GM23338 (cell line): ENCODE results near the gene CFAP251. TPM values are rescaled to one million over a fixed set of nuclear protein-coding genes. Genes with fewer than 3 reads are reported as not detected.
A peak's percentile ranks its signal among the peaks of the same experiment; 100 is the strongest.

ENCODE experiments used
- ATAC-seq: fragments of 200-7000 bp; cut with Tn5 transposase; 3 replicates; pipeline ENCODE4 v1.9.1; 2020
- DNase-seq: peaks from one replicate; pipeline ENCODE4 v3.0.0-alpha.2; 2015; ENCODE audit warnings: low spot score
- H2AFZ ChIP-seq: fragments of 200-600 bp; sonication (generic); 2 replicates; pipeline ENCODE4 v1.8.0; 2016; ENCODE audit warnings: antibody characterized with exemption, mild to moderate bottlenecking, moderate library complexity
- H3F3A ChIP-seq: fragments of 200-600 bp; sonication (generic); replicated peaks from 2 replicates; pipeline ENCODE4 v1.8.0; 2017; ENCODE audit warnings: antibody characterized with exemption, mixed run types, low read depth
- H3K27ac ChIP-seq: fragments of 200-600 bp; sonication (generic); 2 replicates; pipeline ENCODE4 v1.6.1; 2016; ENCODE audit warnings: low read depth
- H3K27me3 ChIP-seq: fragments of 200-600 bp; sonication (generic); 2 replicates; pipeline ENCODE4 v1.8.0; 2016; ENCODE audit warnings: mild to moderate bottlenecking, mixed run types, moderate library complexity; ENCODE audit not compliant: insufficient read depth
- H3K36me3 ChIP-seq: fragments of 200-600 bp; sonication (generic); 2 replicates; pipeline ENCODE4 v1.8.0; 2016; ENCODE audit warnings: mild to moderate bottlenecking; ENCODE audit not compliant: insufficient read depth
- H3K4me1 ChIP-seq: fragments of 200-600 bp; sonication (generic); 2 replicates; pipeline ENCODE4 v1.8.0; 2016; ENCODE audit warnings: mild to moderate bottlenecking, moderate library complexity; ENCODE audit not compliant: insufficient read depth
- H3K4me2 ChIP-seq: fragments of 200-600 bp; sonication (generic); 2 replicates; pipeline ENCODE4 v1.7.1; 2017; ENCODE audit warnings: mixed run types
- H3K4me3 ChIP-seq: fragments of 200-600 bp; sonication (generic); 2 replicates; pipeline ENCODE4 v1.6.1; 2016; ENCODE audit warnings: mixed run types
- H3K79me2 ChIP-seq: fragments of 200-600 bp; sonication (generic); replicated peaks from 2 replicates; pipeline ENCODE4 v1.8.0; 2017; ENCODE audit warnings: mild to moderate bottlenecking; ENCODE audit not compliant: insufficient read depth
- H3K9me2 ChIP-seq: fragments of 200-600 bp; sonication (generic); 2 replicates; pipeline ENCODE4 v1.8.0; 2017; ENCODE audit not compliant: insufficient read depth
- H4K20me1 ChIP-seq: fragments of 200-600 bp; sonication (generic); replicated peaks from 2 replicates; pipeline ENCODE4 v1.8.0; 2017; ENCODE audit warnings: mild to moderate bottlenecking; ENCODE audit not compliant: insufficient read depth
- H3K27ac Mint-ChIP-seq: 2 replicates; pipeline ENCODE4 v1.8.0; 2020; ENCODE audit warnings: inconsistent platforms, mild to moderate bottlenecking, moderate library complexity, mixed read lengths
- H3K27me3 Mint-ChIP-seq: 3 replicates; pipeline ENCODE4 v1.8.0; 2022; ENCODE audit warnings: low read depth, mild to moderate bottlenecking, moderate library complexity, mixed read lengths, inconsistent platforms; ENCODE audit not compliant: insufficient read depth, poor library complexity
- H3K36me3 Mint-ChIP-seq: 3 replicates; pipeline ENCODE4 v1.8.0; 2021; ENCODE audit warnings: low read depth, mild to moderate bottlenecking, inconsistent platforms, moderate library complexity, mixed read lengths
- H3K4me1 Mint-ChIP-seq: 3 replicates; pipeline ENCODE4 v1.8.0; 2020; ENCODE audit warnings: mild to moderate bottlenecking, inconsistent platforms, mixed read lengths
- H3K4me3 Mint-ChIP-seq: 3 replicates; pipeline ENCODE4 v1.8.0; 2021; ENCODE audit warnings: moderate library complexity, mild to moderate bottlenecking, inconsistent platforms, mixed read lengths
- H3K9me3 Mint-ChIP-seq: 3 replicates; pipeline ENCODE4 v1.8.0; 2020; ENCODE audit warnings: moderate library complexity, mild to moderate bottlenecking, inconsistent platforms, mixed read lengths
- CREB1 ChIP-seq: fragments of 250-450 bp; sonication (Bioruptor Pico); IDR thresholded peaks from 2 replicates; pipeline ENCODE4 v1.5.0; 2020; ENCODE audit warnings: low read depth, mild to moderate bottlenecking, moderate library complexity
- CTCF ChIP-seq, 2 experiments: fragments of 200-600 bp in 1 of 2; sonication (generic) in 1 of 2; conservative IDR thresholded peaks; 2 replicates each; pipeline versions ENCODE4 v1.5.1 to v1.6.1; 2016 to 2017; ENCODE audit warnings: antibody characterized with exemption in 2 of 2, low read depth in 2 of 2, mild to moderate bottlenecking in 2 of 2, moderate library complexity in 1 of 2
- JUNB ChIP-seq: IDR thresholded peaks from one replicate; pipeline ENCODE4 v1.6.1; 2016; ENCODE audit warnings: antibody characterized with exemption; ENCODE audit not compliant: unreplicated experiment
- POLR2AphosphoS5 ChIP-seq: IDR thresholded peaks from 2 replicates; pipeline ENCODE4 v1.6.1; 2016; ENCODE audit warnings: antibody characterized with exemption, low read depth
- REST ChIP-seq: IDR thresholded peaks from one replicate; pipeline ENCODE4 v1.6.1; 2018; ENCODE audit warnings: antibody characterized with exemption; ENCODE audit not compliant: unreplicated experiment
- STAT1 ChIP-seq: IDR thresholded peaks from one replicate; pipeline ENCODE4 v1.6.1; 2016; ENCODE audit warnings: antibody characterized with exemption; ENCODE audit not compliant: unreplicated experiment
- ZNF114 ChIP-seq: fragments of 250-450 bp; sonication (Bioruptor Pico); IDR thresholded peaks from 2 replicates; pipeline ENCODE4 v1.5.0; 2020; ENCODE audit warnings: mild to moderate bottlenecking, moderate library complexity
- ZNF331 ChIP-seq: fragments of 250-450 bp; sonication (Bioruptor Pico); IDR thresholded peaks from 2 replicates; pipeline ENCODE4 v1.5.0; 2020; ENCODE audit warnings: low read depth, mild to moderate bottlenecking, moderate library complexity
- polyA plus RNA-seq: library from polyadenylated mRNA; unstranded; fragments of >200 nt; fragmentation: Nextera tagmentation; extraction: Ambion mirVana; gene quantifications from 2 replicates; pipeline ENCODE4 v1.2.1, GENCODE V29; 2016
- total RNA-seq: library from RNA; depleted of rRNA; stranded (reverse); fragments of >200 nt; shearing (Covaris generic); gene quantifications from 2 replicates; pipeline ENCODE4 v1.2.3, GENCODE V29; 2014
- TF ChIP-seq, protein P1 (sequence below): fragments of 250-450 bp; sonication (Bioruptor Pico); IDR thresholded peaks from 2 replicates; pipeline ENCODE4 v1.5.0; 2020; ENCODE audit warnings: mild to moderate bottlenecking, moderate library complexity

CFAP251 gene
- total and polyA plus RNA-seq, 2 experiments from 2014 or later = 1.4 to 2.5 TPM

GRCh38 chr12:122020795-122021192 is 102.4 kb downstream of the CFAP251 start:
- H2AFZ ChIP-seq = peak overlapping the region; percentile 95
- no peaks in the 10 kb centered on the region; the same call in 1 of the 2 replicates for H4K20me1 ChIP-seq
- H3K27me3 ChIP-seq = peaks cover 43% of the 10 kb centered on the region
- Mint-ChIP-seq H3K27me3 (peaks cover 39% of the 10 kb centered on the region), H3K4me1 (peaks cover 11% of the 10 kb centered on the region; the same call in 2 of the 3 replicates), H3K36me3 (peaks cover 3% of the 10 kb centered on the region; the same call in 2 of the 3 replicates), H3K9me3 (no peaks in the 10 kb centered on the region; the same call in 2 of the 3 replicates), H3K27ac (no peak overlapping the region), H3K4me3 (peak overlapping the region; percentile 87)
- peaks cover 25% of the 10 kb centered on the region for H3K79me2 ChIP-seq
- peaks cover 16% of the 10 kb centered on the region; the same call in 1 of the 2 replicates for H3F3A ChIP-seq
- no peak overlapping the region for H3K27ac ChIP-seq
- DNase-seq (peak; percentile 43), ATAC-seq (peak; percentile 9; the same call in 2 of the 3 replicates)
- H3K36me3 ChIP-seq = no peaks in the 10 kb centered on the region
- TF ChIP-seq JUNB = no peak
- TF ChIP-seq ZNF331 = no peak
- TF ChIP-seq CREB1 (CRISPR knock-in tag) = no peak
- no peaks in the 10 kb centered on the region for H3K9me2 ChIP-seq
- H3K4me2 ChIP-seq = peak overlapping the region; percentile 89
- peak overlapping the region; percentile 69 for H3K4me3 ChIP-seq
- H3K4me1 ChIP-seq = peaks cover 12% of the 10 kb centered on the region

GRCh38 chr12:122021193-122021821 is 102.9 kb downstream of the CFAP251 start:
- DNase-seq (peak; percentile 63), ATAC-seq (peak; percentile 16)
- H3F3A ChIP-seq = peaks cover 16% of the 10 kb centered on the region; the same call in 1 of the 2 replicates
- peaks cover 12% of the 10 kb centered on the region for H3K4me1 ChIP-seq
- H3K9me2 ChIP-seq = no peaks in the 10 kb centered on the region
- Mint-ChIP-seq H3K36me3 (peaks cover 3% of the 10 kb centered on the region; the same call in 2 of the 3 replicates), H3K4me1 (peaks cover 11% of the 10 kb centered on the region; the same call in 2 of the 3 replicates), H3K9me3 (no peaks in the 10 kb centered on the region; the same call in 2 of the 3 replicates), H3K4me3 (peak overlapping the region; percentile 97), H3K27me3 (peaks cover 38% of the 10 kb centered on the region), H3K27ac (no peak overlapping the region; the same call in 1 of the 2 replicates)
- H4K20me1 ChIP-seq = no peaks in the 10 kb centered on the region; the same call in 1 of the 2 replicates
- H3K27me3 ChIP-seq = peaks cover 43% of the 10 kb centered on the region
- H3K4me2 ChIP-seq = peak overlapping the region; percentile 89
- peaks cover 30% of the 10 kb centered on the region for H3K79me2 ChIP-seq
- H3K4me3 ChIP-seq = peak overlapping the region; percentile 69
- no peaks in the 10 kb centered on the region for H3K36me3 ChIP-seq
- peak overlapping the region; percentile 95 for H2AFZ ChIP-seq
- no peak overlapping the region for H3K27ac ChIP-seq
- TF ChIP-seq ZNF114 (CRISPR knock-in tag) = no peak
- TF ChIP-seq CREB1 (CRISPR knock-in tag) = no peak
- TF ChIP-seq CTCF (conservative IDR thresholded peaks at IDR 0.05; ENCODE audit: low read depth in 2 of 2) = no peak
- no peak for TF ChIP-seq ZNF331
- TF ChIP-seq STAT1 = no peak
- no peak for TF ChIP-seq POLR2AphosphoS5
- TF ChIP-seq REST = no peak
- TF ChIP-seq, protein P1, sequence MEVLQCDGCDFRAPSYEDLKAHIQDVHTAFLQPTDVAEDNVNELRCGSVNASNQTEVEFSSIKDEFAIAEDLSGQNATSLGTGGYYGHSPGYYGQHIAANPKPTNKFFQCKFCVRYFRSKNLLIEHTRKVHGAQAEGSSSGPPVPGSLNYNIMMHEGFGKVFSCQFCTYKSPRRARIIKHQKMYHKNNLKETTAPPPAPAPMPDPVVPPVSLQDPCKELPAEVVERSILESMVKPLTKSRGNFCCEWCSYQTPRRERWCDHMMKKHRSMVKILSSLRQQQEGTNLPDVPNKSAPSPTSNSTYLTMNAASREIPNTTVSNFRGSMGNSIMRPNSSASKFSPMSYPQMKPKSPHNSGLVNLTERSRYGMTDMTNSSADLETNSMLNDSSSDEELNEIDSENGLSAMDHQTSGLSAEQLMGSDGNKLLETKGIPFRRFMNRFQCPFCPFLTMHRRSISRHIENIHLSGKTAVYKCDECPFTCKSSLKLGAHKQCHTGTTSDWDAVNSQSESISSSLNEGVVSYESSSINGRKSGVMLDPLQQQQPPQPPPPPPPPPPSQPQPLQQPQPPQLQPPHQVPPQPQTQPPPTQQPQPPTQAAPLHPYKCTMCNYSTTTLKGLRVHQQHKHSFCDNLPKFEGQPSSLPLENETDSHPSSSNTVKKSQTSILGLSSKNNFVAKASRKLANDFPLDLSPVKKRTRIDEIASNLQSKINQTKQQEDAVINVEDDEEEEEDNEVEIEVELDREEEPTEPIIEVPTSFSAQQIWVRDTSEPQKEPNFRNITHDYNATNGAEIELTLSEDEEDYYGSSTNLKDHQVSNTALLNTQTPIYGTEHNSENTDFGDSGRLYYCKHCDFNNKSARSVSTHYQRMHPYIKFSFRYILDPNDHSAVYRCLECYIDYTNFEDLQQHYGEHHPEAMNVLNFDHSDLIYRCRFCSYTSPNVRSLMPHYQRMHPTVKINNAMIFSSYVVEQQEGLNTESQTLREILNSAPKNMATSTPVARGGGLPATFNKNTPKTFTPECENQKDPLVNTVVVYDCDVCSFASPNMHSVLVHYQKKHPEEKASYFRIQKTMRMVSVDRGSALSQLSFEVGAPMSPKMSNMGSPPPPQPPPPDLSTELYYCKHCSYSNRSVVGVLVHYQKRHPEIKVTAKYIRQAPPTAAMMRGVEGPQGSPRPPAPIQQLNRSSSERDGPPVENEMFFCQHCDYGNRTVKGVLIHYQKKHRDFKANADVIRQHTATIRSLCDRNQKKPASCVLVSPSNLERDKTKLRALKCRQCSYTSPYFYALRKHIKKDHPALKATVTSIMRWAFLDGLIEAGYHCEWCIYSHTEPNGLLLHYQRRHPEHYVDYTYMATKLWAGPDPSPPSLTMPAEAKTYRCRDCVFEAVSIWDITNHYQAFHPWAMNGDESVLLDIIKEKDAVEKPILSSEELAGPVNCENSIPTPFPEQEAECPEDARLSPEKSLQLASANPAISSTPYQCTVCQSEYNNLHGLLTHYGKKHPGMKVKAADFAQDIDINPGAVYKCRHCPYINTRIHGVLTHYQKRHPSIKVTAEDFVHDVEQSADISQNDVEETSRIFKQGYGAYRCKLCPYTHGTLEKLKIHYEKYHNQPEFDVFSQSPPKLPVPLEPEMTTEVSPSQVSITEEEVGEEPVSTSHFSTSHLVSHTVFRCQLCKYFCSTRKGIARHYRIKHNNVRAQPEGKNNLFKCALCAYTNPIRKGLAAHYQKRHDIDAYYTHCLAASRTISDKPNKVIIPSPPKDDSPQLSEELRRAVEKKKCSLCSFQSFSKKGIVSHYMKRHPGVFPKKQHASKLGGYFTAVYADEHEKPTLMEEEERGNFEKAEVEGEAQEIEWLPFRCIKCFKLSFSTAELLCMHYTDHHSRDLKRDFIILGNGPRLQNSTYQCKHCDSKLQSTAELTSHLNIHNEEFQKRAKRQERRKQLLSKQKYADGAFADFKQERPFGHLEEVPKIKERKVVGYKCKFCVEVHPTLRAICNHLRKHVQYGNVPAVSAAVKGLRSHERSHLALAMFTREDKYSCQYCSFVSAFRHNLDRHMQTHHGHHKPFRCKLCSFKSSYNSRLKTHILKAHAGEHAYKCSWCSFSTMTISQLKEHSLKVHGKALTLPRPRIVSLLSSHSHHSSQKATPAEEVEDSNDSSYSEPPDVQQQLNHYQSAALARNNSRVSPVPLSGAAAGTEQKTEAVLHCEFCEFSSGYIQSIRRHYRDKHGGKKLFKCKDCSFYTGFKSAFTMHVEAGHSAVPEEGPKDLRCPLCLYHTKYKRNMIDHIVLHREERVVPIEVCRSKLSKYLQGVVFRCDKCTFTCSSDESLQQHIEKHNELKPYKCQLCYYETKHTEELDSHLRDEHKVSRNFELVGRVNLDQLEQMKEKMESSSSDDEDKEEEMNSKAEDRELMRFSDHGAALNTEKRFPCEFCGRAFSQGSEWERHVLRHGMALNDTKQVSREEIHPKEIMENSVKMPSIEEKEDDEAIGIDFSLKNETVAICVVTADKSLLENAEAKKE (CRISPR knock-in tag) = no peak
